Dendritic cell treated with granulocyte-macrophage colony-stimulating factor and Interleukin-4, amounts not matched to agents 40 ng/mL and 50 ng/mL, for 4 days (primary cell): ENCODE data around the gene SMLR1.

Source experiments
- H3K27ac Mint-ChIP-seq: one replicate; pipeline ENCODE4 v1.8.0; 2022; ENCODE audit warnings: mild to moderate bottlenecking, mixed read lengths
- H3K27me3 Mint-ChIP-seq: one replicate; pipeline ENCODE4 v1.8.0; 2022; ENCODE audit warnings: mild to moderate bottlenecking, mixed read lengths
- H3K36me3 Mint-ChIP-seq: one replicate; pipeline ENCODE4 v1.8.0; 2022; ENCODE audit warnings: low read depth, mixed read lengths
- H3K4me1 Mint-ChIP-seq: one replicate; pipeline ENCODE4 v1.8.0; 2022; ENCODE audit warnings: low read depth, mixed read lengths
- H3K4me3 Mint-ChIP-seq: one replicate; pipeline ENCODE4 v1.8.0; 2022; ENCODE audit warnings: mild to moderate bottlenecking, moderate library complexity, mixed read lengths
- H3K9me3 Mint-ChIP-seq: one replicate; pipeline ENCODE4 v1.8.0; 2022; ENCODE audit warnings: mixed read lengths
- intact Hi-C: fragments of 100-400 bp; cut with micrococcal nuclease; formaldehyde crosslinking; loops from one replicate; pipeline ENCODE4 v1.15.0; 2022

Gene SMLR1

GRCh38 chr6:130836055-130836640, 8.9 kb downstream of the SMLR1 start:
- Mint-ChIP-seq H3K36me3 (no peaks in the 10 kb centered on the region), H3K4me1 (no peaks in the 10 kb centered on the region), H3K9me3 (no peaks in the 10 kb centered on the region), H3K27ac (no peak overlapping the region), H3K27me3 (no peaks in the 10 kb centered on the region), H3K4me3 (no peak overlapping the region)
- intact Hi-C loops: no loop called here

GRCh38 chr6:130837067-130837466, 9.9 kb downstream of the SMLR1 start:
- Mint-ChIP-seq H3K4me1 (no peaks in the 10 kb centered on the region), H3K4me3 (no peak overlapping the region), H3K27me3 (no peaks in the 10 kb centered on the region), H3K36me3 (no peaks in the 10 kb centered on the region), H3K27ac (no peak overlapping the region), H3K9me3 (no peaks in the 10 kb centered on the region)
- intact Hi-C loops: no loop called here

- Mint-ChIP-seq H3K27me3 (no peaks in the 10 kb centered on the region), H3K4me3 (no peak overlapping the region), H3K4me1 (no peaks in the 10 kb centered on the region), H3K27ac (no peak overlapping the region), H3K36me3 (no peaks in the 10 kb centered on the region), H3K9me3 (no peaks in the 10 kb centered on the region)
- intact Hi-C loops: no loop called here
These were observed 11.1 kb downstream of the SMLR1 start for GRCh38 chr6:130838250-130838860.

GRCh38 chr6:130838951-130839350, 11.7 kb downstream of the SMLR1 start:
- H3K27ac Mint-ChIP-seq: no peak overlapping the region
- no peaks in the 10 kb centered on the region for H3K4me1 Mint-ChIP-seq
- H3K4me3 Mint-ChIP-seq: no peak overlapping the region
- intact Hi-C loops: no loop called here
- H3K9me3 Mint-ChIP-seq: no peaks in the 10 kb centered on the region
- H3K27me3 Mint-ChIP-seq: no peaks in the 10 kb centered on the region
- no peaks in the 10 kb centered on the region for H3K36me3 Mint-ChIP-seq

GRCh38 chr6:130839379-130839778, 12.2 kb downstream of the SMLR1 start:
- no peaks in the 10 kb centered on the region for H3K4me1 Mint-ChIP-seq
- intact Hi-C loops: no loop called here
- no peaks in the 10 kb centered on the region for H3K27me3 Mint-ChIP-seq
- no peak overlapping the region for H3K27ac Mint-ChIP-seq
- no peaks in the 10 kb centered on the region for H3K9me3 Mint-ChIP-seq
- H3K4me3 Mint-ChIP-seq: no peak overlapping the region
- no peaks in the 10 kb centered on the region for H3K36me3 Mint-ChIP-seq

- Mint-ChIP-seq H3K9me3 (no peaks in the 10 kb centered on the region), H3K4me3 (no peak overlapping the region), H3K4me1 (no peaks in the 10 kb centered on the region), H3K27me3 (no peaks in the 10 kb centered on the region), H3K36me3 (no peaks in the 10 kb centered on the region), H3K27ac (no peak overlapping the region)
- intact Hi-C loops: loop anchor here (5.0 kb wide), 1 partner anchor 518 kb away; no protein-coding TSS in a partner anchor
These were observed 12.8 kb downstream of the SMLR1 start for GRCh38 chr6:130840050-130840449.

- intact Hi-C loops: loop anchor here (5.0 kb wide), 1 partner anchor 519 kb away; no protein-coding TSS in a partner anchor
- H3K27me3 Mint-ChIP-seq: no peaks in the 10 kb centered on the region
- H3K36me3 Mint-ChIP-seq: no peaks in the 10 kb centered on the region
- no peak overlapping the region for H3K27ac Mint-ChIP-seq
- no peaks in the 10 kb centered on the region for H3K4me1 Mint-ChIP-seq
- H3K9me3 Mint-ChIP-seq: no peaks in the 10 kb centered on the region
- H3K4me3 Mint-ChIP-seq: no peak overlapping the region
These were observed 14.0 kb downstream of the SMLR1 start for GRCh38 chr6:130841128-130841728.

GRCh38 chr6:130843575-130844320, 16.5 kb downstream of the SMLR1 start:
- Mint-ChIP-seq H3K36me3 (no peaks in the 10 kb centered on the region), H3K4me3 (no peak overlapping the region), H3K9me3 (no peaks in the 10 kb centered on the region), H3K27ac (no peak overlapping the region), H3K27me3 (no peaks in the 10 kb centered on the region), H3K4me1 (no peaks in the 10 kb centered on the region)
- intact Hi-C loops: loop anchor here (5.0 kb wide), 1 partner anchor 521 kb away; no protein-coding TSS in a partner anchor

GRCh38 chr6:130846501-130846900, 19.3 kb downstream of the SMLR1 start:
- Mint-ChIP-seq H3K4me1 (no peaks in the 10 kb centered on the region), H3K36me3 (no peaks in the 10 kb centered on the region), H3K4me3 (no peak overlapping the region), H3K27me3 (no peaks in the 10 kb centered on the region), H3K27ac (no peak overlapping the region), H3K9me3 (no peaks in the 10 kb centered on the region)
- intact Hi-C loops: no loop called here

- Mint-ChIP-seq H3K4me1 (no peaks in the 10 kb centered on the region), H3K27ac (no peak overlapping the region), H3K36me3 (no peaks in the 10 kb centered on the region), H3K4me3 (no peak overlapping the region), H3K9me3 (no peaks in the 10 kb centered on the region), H3K27me3 (no peaks in the 10 kb centered on the region)
- intact Hi-C loops: no loop called here
These were observed 20.1 kb downstream of the SMLR1 start for GRCh38 chr6:130847001-130847910.

GRCh38 chr6:130848945-130849344, 21.7 kb downstream of the SMLR1 start:
- Mint-ChIP-seq H3K9me3 (no peaks in the 10 kb centered on the region), H3K36me3 (no peaks in the 10 kb centered on the region), H3K27ac (no peak overlapping the region), H3K4me1 (no peaks in the 10 kb centered on the region), H3K4me3 (no peak overlapping the region), H3K27me3 (no peaks in the 10 kb centered on the region)
- intact Hi-C loops: no loop called here

GRCh38 chr6:130849594-130849993, 22.4 kb downstream of the SMLR1 start:
- Mint-ChIP-seq H3K27ac (no peak overlapping the region), H3K27me3 (no peaks in the 10 kb centered on the region), H3K4me3 (no peak overlapping the region), H3K4me1 (no peaks in the 10 kb centered on the region), H3K36me3 (no peaks in the 10 kb centered on the region), H3K9me3 (no peaks in the 10 kb centered on the region)
- intact Hi-C loops: no loop called here

- Mint-ChIP-seq H3K4me3 (no peak overlapping the region), H3K9me3 (no peaks in the 10 kb centered on the region), H3K27me3 (no peaks in the 10 kb centered on the region), H3K36me3 (no peaks in the 10 kb centered on the region), H3K27ac (no peak overlapping the region), H3K4me1 (no peaks in the 10 kb centered on the region)
- intact Hi-C loops: no loop called here
These were observed 23.8 kb downstream of the SMLR1 start for GRCh38 chr6:130851026-130851425.
